Astrocyte (in vitro differentiated cells and primary cell): ENCODE measurements around the gene ST14. TPM values are rescaled to one million over a fixed set of nuclear protein-coding genes. Genes with fewer than 3 reads are reported as not detected.

ENCODE experiments used
- DNase-seq: peaks from one replicate; pipeline ENCODE4 v3.0.0-alpha.2; 2010; ENCODE audit warnings: low read depth
- FAIRE-seq: peaks from 2 replicates; lab custom pipeline; 2011; peaks lifted over from hg19 to GRCh38; lab: Jason Lieb, UNC
- H2AFZ ChIP-seq: 2 replicates; pipeline ENCODE4 v1.6.0; 2012; ENCODE audit warnings: low read depth, low read length, inconsistent platforms
- H3K27ac ChIP-seq: 2 replicates; pipeline ENCODE4 v1.5.1; 2011; ENCODE audit warnings: low read depth, low read length, inconsistent platforms
- H3K27me3 ChIP-seq: 2 replicates; pipeline ENCODE4 v1.6.0; 2011; ENCODE audit warnings: low read length, inconsistent platforms; ENCODE audit not compliant: insufficient read depth
- H3K36me3 ChIP-seq: 2 replicates; pipeline ENCODE4 v1.5.1; 2011; ENCODE audit warnings: low read length, inconsistent platforms; ENCODE audit not compliant: insufficient read depth
- H3K4me1 ChIP-seq: 2 replicates; pipeline ENCODE4 v1.5.1; 2011; ENCODE audit warnings: low read length, inconsistent platforms; ENCODE audit not compliant: insufficient read depth
- H3K4me2 ChIP-seq: 2 replicates; pipeline ENCODE4 v1.6.0; 2012; ENCODE audit warnings: low read length, inconsistent platforms
- H3K4me3 ChIP-seq: 2 replicates; pipeline ENCODE4 v1.5.1; 2011; ENCODE audit warnings: low read depth, mild to moderate bottlenecking, low read length, inconsistent platforms; ENCODE audit not compliant: insufficient read depth
- H3K79me2 ChIP-seq: 2 replicates; pipeline ENCODE4 v1.6.0; 2012; ENCODE audit warnings: mild to moderate bottlenecking, low read length, inconsistent platforms; ENCODE audit not compliant: insufficient read depth
- H3K9ac ChIP-seq: 2 replicates; pipeline ENCODE4 v1.6.0; 2012; ENCODE audit warnings: mild to moderate bottlenecking, low read length, inconsistent platforms
- H3K9me3 ChIP-seq: 2 replicates; pipeline ENCODE4 v1.5.1; 2012; ENCODE audit warnings: low read depth, mild to moderate bottlenecking, low read length, inconsistent platforms; ENCODE audit not compliant: insufficient read depth
- H4K20me1 ChIP-seq: 2 replicates; pipeline ENCODE4 v1.6.0; 2012; ENCODE audit warnings: low read length, inconsistent platforms; ENCODE audit not compliant: insufficient read depth
- H3K27ac Mint-ChIP-seq: one replicate; pipeline ENCODE4 v1.8.0; 2021; ENCODE audit warnings: mild to moderate bottlenecking, mixed read lengths; ENCODE audit not compliant: unreplicated experiment
- H3K27me3 Mint-ChIP-seq: one replicate; pipeline ENCODE4 v1.8.0; 2021; ENCODE audit warnings: low read depth, mixed read lengths; ENCODE audit not compliant: unreplicated experiment
- H3K36me3 Mint-ChIP-seq: one replicate; pipeline ENCODE4 v1.8.0; 2021; ENCODE audit warnings: low read depth, mixed read lengths; ENCODE audit not compliant: unreplicated experiment
- H3K4me1 Mint-ChIP-seq: one replicate; pipeline ENCODE4 v1.8.0; 2021; ENCODE audit warnings: low read depth, mixed read lengths; ENCODE audit not compliant: unreplicated experiment
- H3K4me3 Mint-ChIP-seq: one replicate; pipeline ENCODE4 v1.8.0; 2021; ENCODE audit warnings: mild to moderate bottlenecking, moderate library complexity, mixed read lengths; ENCODE audit not compliant: unreplicated experiment
- H3K9me3 Mint-ChIP-seq: one replicate; pipeline ENCODE4 v1.8.0; 2021; ENCODE audit warnings: mild to moderate bottlenecking, mixed read lengths; ENCODE audit not compliant: unreplicated experiment
- EZH2 ChIP-seq: IDR thresholded peaks from 2 replicates; pipeline ENCODE4 v1.6.1; 2012; ENCODE audit warnings: mild to moderate bottlenecking, low read length, inconsistent platforms; ENCODE audit not compliant: insufficient read depth
- total RNA-seq: library from RNA; stranded (reverse); gene quantifications from 2 replicates; pipeline ENCODE4 v1.2.1, GENCODE V29; 2021
- TF ChIP-seq, protein P1 (sequence below): IDR thresholded peaks from 2 replicates; pipeline ENCODE4 v1.5.1; 2011; ENCODE audit warnings: low read depth, mild to moderate bottlenecking, inconsistent platforms, low read length, moderate library complexity; ENCODE audit not compliant: insufficient read depth

ST14 gene
- total RNA-seq, 1 donor from 2014 or later, result 4.2 TPM

DNA sequence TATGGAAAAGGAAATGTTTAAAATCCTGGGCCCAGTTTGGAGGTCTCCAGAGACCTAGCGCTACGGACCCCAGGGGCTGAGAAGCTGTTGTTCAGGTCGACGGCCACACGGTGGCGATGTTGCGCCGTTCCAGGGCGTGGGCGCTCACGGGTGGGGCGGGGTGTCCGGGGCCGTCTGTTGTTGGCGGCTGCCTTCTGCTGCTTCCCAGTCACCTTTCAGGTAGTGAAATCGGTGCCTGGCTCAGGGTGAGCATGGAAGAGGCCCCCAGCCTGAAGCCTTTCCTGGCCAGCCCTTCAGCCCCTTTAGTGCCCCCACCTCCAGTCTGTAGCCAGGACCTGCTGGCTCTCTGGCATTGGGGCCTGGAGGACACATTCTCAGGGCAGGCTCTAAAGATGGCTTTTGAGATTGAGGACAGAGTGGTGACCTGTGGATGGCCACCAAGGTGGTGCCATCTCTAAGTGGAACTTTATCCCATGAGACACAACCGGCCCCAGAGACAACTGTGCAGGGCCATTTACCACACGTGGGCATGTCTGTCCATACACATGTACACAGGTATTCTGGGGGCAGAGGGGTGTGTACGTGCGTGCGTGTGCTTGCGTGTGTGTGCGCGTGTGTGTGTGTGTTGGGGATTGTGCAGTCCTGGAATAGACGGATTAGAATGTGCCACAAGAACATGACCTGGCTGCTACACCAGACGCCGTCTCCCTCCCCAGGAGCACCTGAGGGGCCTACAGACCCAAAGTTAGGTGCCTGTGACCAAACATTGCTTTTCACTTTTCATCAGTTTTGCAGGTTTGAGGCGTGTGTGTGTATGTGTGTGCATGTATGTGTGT lies 53.8 kb downstream of the ST14 start:
- Mint-ChIP-seq H3K27me3 (peaks cover 64% of the 10 kb centered on the region), H3K4me3 (no peak overlapping the region), H3K27ac (no peak overlapping the region), H3K4me1 (no peaks in the 10 kb centered on the region), H3K36me3 (peaks cover 2% of the 10 kb centered on the region), H3K9me3 (no peaks in the 10 kb centered on the region)
- Histone ChIP-seq H3K9ac (no peak overlapping the region), H3K4me1 (no peaks in the 10 kb centered on the region), H2AFZ (no peak overlapping the region), H3K79me2 (no peaks in the 10 kb centered on the region), H4K20me1 (no peaks in the 10 kb centered on the region), H3K27me3 (peaks cover 41% of the 10 kb centered on the region), H3K9me3 (no peaks in the 10 kb centered on the region), H3K4me3 (no peak overlapping the region), H3K4me2 (peak overlapping the region; percentile 32), H3K36me3 (no peaks in the 10 kb centered on the region), H3K27ac (no peak overlapping the region)
- TF ChIP-seq, protein P1, sequence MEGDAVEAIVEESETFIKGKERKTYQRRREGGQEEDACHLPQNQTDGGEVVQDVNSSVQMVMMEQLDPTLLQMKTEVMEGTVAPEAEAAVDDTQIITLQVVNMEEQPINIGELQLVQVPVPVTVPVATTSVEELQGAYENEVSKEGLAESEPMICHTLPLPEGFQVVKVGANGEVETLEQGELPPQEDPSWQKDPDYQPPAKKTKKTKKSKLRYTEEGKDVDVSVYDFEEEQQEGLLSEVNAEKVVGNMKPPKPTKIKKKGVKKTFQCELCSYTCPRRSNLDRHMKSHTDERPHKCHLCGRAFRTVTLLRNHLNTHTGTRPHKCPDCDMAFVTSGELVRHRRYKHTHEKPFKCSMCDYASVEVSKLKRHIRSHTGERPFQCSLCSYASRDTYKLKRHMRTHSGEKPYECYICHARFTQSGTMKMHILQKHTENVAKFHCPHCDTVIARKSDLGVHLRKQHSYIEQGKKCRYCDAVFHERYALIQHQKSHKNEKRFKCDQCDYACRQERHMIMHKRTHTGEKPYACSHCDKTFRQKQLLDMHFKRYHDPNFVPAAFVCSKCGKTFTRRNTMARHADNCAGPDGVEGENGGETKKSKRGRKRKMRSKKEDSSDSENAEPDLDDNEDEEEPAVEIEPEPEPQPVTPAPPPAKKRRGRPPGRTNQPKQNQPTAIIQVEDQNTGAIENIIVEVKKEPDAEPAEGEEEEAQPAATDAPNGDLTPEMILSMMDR, result peak; percentile 72
- no peak for TF ChIP-seq EZH2
- no peak for FAIRE-seq
- DNase-seq, result no peak

DNA sequence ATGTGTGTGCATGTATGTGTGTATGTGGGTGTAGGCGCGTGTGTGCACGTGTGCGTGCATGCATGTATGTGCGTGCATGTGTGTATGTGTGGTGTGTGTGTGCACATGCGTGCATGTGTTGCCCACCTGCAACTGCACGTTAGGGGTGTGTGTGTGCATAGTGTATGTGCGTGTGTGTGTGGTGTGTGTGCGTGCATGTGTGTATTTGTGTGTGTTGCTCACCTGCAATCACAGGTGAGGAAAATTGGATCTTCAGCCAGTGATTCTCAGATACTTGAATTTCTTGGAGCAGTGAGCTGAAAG lies 54.3 kb downstream of the ST14 start:
- no peak overlapping the region for H3K4me2 ChIP-seq
- TF ChIP-seq EZH2, result no peak
- TF ChIP-seq, protein P1, result no peak
- H3K36me3 ChIP-seq, result no peaks in the 10 kb centered on the region
- H3K27me3 Mint-ChIP-seq, result peaks cover 61% of the 10 kb centered on the region
- H2AFZ ChIP-seq, result no peak overlapping the region
- DNase-seq (no peak), FAIRE-seq (no peak)
- H4K20me1 ChIP-seq, result no peaks in the 10 kb centered on the region
- H3K9me3 ChIP-seq, result no peaks in the 10 kb centered on the region
- peaks cover 2% of the 10 kb centered on the region for H3K36me3 Mint-ChIP-seq
- H3K27ac ChIP-seq, result no peak overlapping the region
- peaks cover 41% of the 10 kb centered on the region for H3K27me3 ChIP-seq
- H3K4me1 ChIP-seq, result no peaks in the 10 kb centered on the region
- H3K4me3 ChIP-seq, result no peak overlapping the region
- no peak overlapping the region for H3K4me3 Mint-ChIP-seq
- H3K4me1 Mint-ChIP-seq, result no peaks in the 10 kb centered on the region
- no peak overlapping the region for H3K9ac ChIP-seq
- no peaks in the 10 kb centered on the region for H3K79me2 ChIP-seq
- no peaks in the 10 kb centered on the region for H3K9me3 Mint-ChIP-seq
- H3K27ac Mint-ChIP-seq, result no peak overlapping the region

DNA sequence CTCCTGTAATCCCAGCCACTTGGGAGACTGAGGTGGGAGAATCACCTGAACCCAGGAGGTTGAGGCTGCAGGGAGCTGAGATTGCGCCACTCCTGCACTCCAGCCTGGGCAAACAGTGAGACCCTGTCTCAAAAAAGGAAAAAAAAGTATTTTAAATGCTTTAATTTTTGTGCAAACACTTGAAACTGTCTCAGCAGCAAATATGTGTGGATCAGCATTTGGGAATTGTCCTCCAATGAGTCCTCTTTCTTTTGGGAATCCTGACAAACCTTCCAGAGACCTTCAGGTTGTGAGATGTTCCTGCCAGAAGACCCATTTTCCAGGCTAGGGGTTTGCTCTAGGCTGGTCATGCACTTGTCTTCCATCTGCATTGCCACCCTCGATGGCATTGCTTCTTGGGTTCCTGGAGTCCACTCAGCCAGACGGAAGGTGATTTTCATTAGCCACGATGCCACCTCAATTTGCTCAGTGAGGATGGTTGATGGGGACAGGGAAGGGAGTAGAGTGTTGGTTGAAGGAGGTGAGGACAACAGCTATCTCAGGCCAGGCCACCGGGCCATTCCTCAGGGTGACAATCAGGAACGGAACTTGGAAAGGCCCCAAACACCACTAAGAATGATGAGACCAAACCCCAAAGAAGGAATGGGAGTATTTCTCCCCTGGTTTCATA lies 55.4 kb downstream of the ST14 start:
- Histone ChIP-seq H2AFZ (no peak overlapping the region), H3K9ac (no peak overlapping the region), H4K20me1 (no peaks in the 10 kb centered on the region), H3K79me2 (no peaks in the 10 kb centered on the region), H3K4me3 (no peak overlapping the region), H3K27me3 (peaks cover 41% of the 10 kb centered on the region), H3K27ac (no peak overlapping the region), H3K4me1 (no peaks in the 10 kb centered on the region), H3K36me3 (no peaks in the 10 kb centered on the region), H3K9me3 (no peaks in the 10 kb centered on the region), H3K4me2 (no peak overlapping the region)
- Mint-ChIP-seq H3K36me3 (peaks cover 2% of the 10 kb centered on the region), H3K27ac (no peak overlapping the region), H3K4me3 (no peak overlapping the region), H3K4me1 (no peaks in the 10 kb centered on the region), H3K9me3 (no peaks in the 10 kb centered on the region), H3K27me3 (peaks cover 60% of the 10 kb centered on the region)
- DNase-seq (no peak), FAIRE-seq (no peak)
- TF ChIP-seq, protein P1, result no peak
- no peak for TF ChIP-seq EZH2
